Liver (tissue), 9 donors: ENCODE measurements around the gene RTN4R. TPM values are rescaled to one million over a fixed set of nuclear protein-coding genes. Genes with fewer than 3 reads are reported as not detected.

Source experiments
- DNase-seq: peaks from one replicate; pipeline ENCODE4 v3.0.0-alpha.2; 2017; ENCODE audit warnings: low spot score
- H3K27ac ChIP-seq, 2 donors: one replicate each; pipeline ENCODE4 v1.7.0; 2013; ENCODE audit warnings: inconsistent platforms in 2 of 2, low read length in 2 of 2, control low read depth in 1 of 2, low read depth in 1 of 2, mild to moderate bottlenecking in 1 of 2
- H3K27me3 ChIP-seq, 4 donors: one replicate each; pipeline versions ENCODE4 v1.6.1 to v1.7.0; 2013; ENCODE audit warnings: low read length in 3 of 4, inconsistent platforms in 1 of 4, mild to moderate bottlenecking in 1 of 4, moderate library complexity in 1 of 4; ENCODE audit not compliant: control insufficient read depth in 4 of 4, insufficient read depth in 4 of 4
- H3K36me3 ChIP-seq, 4 donors: one replicate each; pipeline versions ENCODE4 v1.6.1 to v1.7.0; 2013; ENCODE audit warnings: low read length in 3 of 4, mild to moderate bottlenecking in 3 of 4, low read depth in 1 of 4, moderate library complexity in 1 of 4; ENCODE audit not compliant: control insufficient read depth in 4 of 4, insufficient read depth in 3 of 4
- H3K4me1 ChIP-seq, 4 donors: one replicate each; pipeline versions ENCODE4 v1.6.1 to v1.7.0; 2013; ENCODE audit warnings: low read length in 3 of 4, mild to moderate bottlenecking in 3 of 4, moderate library complexity in 1 of 4; ENCODE audit not compliant: control insufficient read depth in 4 of 4, insufficient read depth in 4 of 4
- H3K4me3 ChIP-seq, 3 donors: one replicate each; pipeline versions ENCODE4 v1.6.1 to v1.7.0; 2013; ENCODE audit warnings: low read length in 3 of 3, control low read depth in 1 of 3, low read depth in 1 of 3, mild to moderate bottlenecking in 1 of 3
- H3K9ac ChIP-seq, 2 donors: one replicate each; pipeline ENCODE4 v1.7.0; 2013; ENCODE audit warnings: low read length in 2 of 2, mild to moderate bottlenecking in 2 of 2, moderate library complexity in 2 of 2, control low read depth in 1 of 2, low read depth in 1 of 2
- H3K9me3 ChIP-seq, 4 donors: one replicate each; pipeline versions ENCODE4 v1.6.1 to v1.7.0; 2013; ENCODE audit warnings: low read length in 3 of 4; ENCODE audit not compliant: control insufficient read depth in 4 of 4
- ATF3 ChIP-seq: IDR thresholded peaks from 2 replicates; pipeline ENCODE4 v1.6.1; 2016; ENCODE audit warnings: antibody characterized with exemption
- EGR1 ChIP-seq, 2 donors: IDR thresholded peaks; 2 replicates each; pipeline ENCODE4 v1.6.1; 2016 to 2018; ENCODE audit warnings: antibody characterized with exemption in 2 of 2, low read depth in 2 of 2
- FOXA2 ChIP-seq: IDR thresholded peaks from 2 replicates; pipeline ENCODE4 v1.6.1; 2016; ENCODE audit warnings: antibody characterized with exemption
- GABPA ChIP-seq, 2 donors: IDR thresholded peaks in 1 of 2; conservative IDR thresholded peaks in 1 of 2; 2 replicates each; pipeline ENCODE4 v1.6.1; 2016; ENCODE audit warnings: antibody characterized with exemption in 2 of 2, mild to moderate bottlenecking in 1 of 2, moderate library complexity in 1 of 2
- HNF4A ChIP-seq, 2 donors: conservative IDR thresholded peaks; 2 replicates each; pipeline ENCODE4 v1.6.1; 2016; ENCODE audit warnings: antibody characterized with exemption in 2 of 2, mild to moderate bottlenecking in 2 of 2
- JUND ChIP-seq, 2 donors: IDR thresholded peaks; 2 replicates each; pipeline ENCODE4 v1.6.1; 2016; ENCODE audit warnings: antibody characterized with exemption in 2 of 2
- MAX ChIP-seq: IDR thresholded peaks from 2 replicates; pipeline ENCODE4 v1.6.1; 2016; ENCODE audit warnings: antibody characterized with exemption
- NR2F2 ChIP-seq: IDR thresholded peaks from 2 replicates; pipeline ENCODE4 v1.6.1; 2016; ENCODE audit warnings: antibody characterized with exemption
- RAD21 ChIP-seq, 2 donors: IDR thresholded peaks; 2 replicates each; pipeline ENCODE4 v1.6.1; 2016; ENCODE audit warnings: antibody characterized with exemption in 2 of 2, mild to moderate bottlenecking in 2 of 2
- RXRA ChIP-seq, 2 donors: IDR thresholded peaks; 2 replicates each; pipeline ENCODE4 v1.6.1; 2017 to 2018; ENCODE audit warnings: antibody characterized with exemption in 2 of 2, mild to moderate bottlenecking in 1 of 2
- SP1 ChIP-seq: IDR thresholded peaks from 2 replicates; pipeline ENCODE4 v1.6.1; 2018; ENCODE audit warnings: antibody characterized with exemption, mild to moderate bottlenecking
- YY1 ChIP-seq: IDR thresholded peaks from 2 replicates; pipeline ENCODE4 v1.6.1; 2016; ENCODE audit warnings: antibody characterized with exemption, mild to moderate bottlenecking
- ZBTB33 ChIP-seq: IDR thresholded peaks from 2 replicates; pipeline ENCODE4 v1.6.1; 2016; ENCODE audit warnings: antibody characterized with exemption
- WGBS: extraction: QIAGEN DNeasy Blood & Tissue Kit; methylation state at CpG from one replicate; pipeline ENCODE4 v1.1.7; 2013; 5-methylcytosine and 5-hydroxymethylcytosine counted together
- polyA plus RNA-seq, 2 donors: library from polyadenylated mRNA; stranded (reverse) in 1 of 2; unstranded in 1 of 2; fragments of 200-250 nt in 1 of 2; fragments of >200 nt in 1 of 2; fragmentation: Nextera tagmentation in 1 of 2; extraction: Ambion mirVana in 1 of 2; gene quantifications; one replicate each; pipeline versions ENCODE4 v1.2.1 to v1.2.3, GENCODE V29; 2013 to 2015
- total RNA-seq, 2 donors: library from RNA; depleted of rRNA; stranded (reverse); fragments of >200 nt; gene quantifications; one replicate each; pipeline ENCODE4 v1.2.3, GENCODE V29; 2014
- donor health status: healthy.
- donor health status: healthy.
- donor health status: healthy.
- donor health status: healthy.
- donor health status: healthy.

Gene RTN4R
- total and polyA plus RNA-seq, 4 donors, result 0.33 to 10.4 (median 1.1) TPM

GRCh38 chr22:20237480-20238440 lies 30.4 kb downstream of the RTN4R start:
- no peaks in the 10 kb centered on the region for H3K9me3 ChIP-seq
- no peak for TF ChIP-seq ATF3
- TF ChIP-seq YY1, result no peak
- no peak for TF ChIP-seq JUND (IDR thresholded peaks at IDR 0.05)
- TF ChIP-seq GABPA (IDR thresholded peaks at IDR 0.05 in 1 of 2, conservative IDR thresholded peaks at IDR 0.05 in 1 of 2), result no peak
- peak in 1 of 2 donors; percentile 25 for TF ChIP-seq RXRA (IDR thresholded peaks at IDR 0.05)
- no peak for TF ChIP-seq MAX
- H3K27ac ChIP-seq, result no peak overlapping the region
- no peaks in the 10 kb centered on the region for H3K36me3 ChIP-seq
- H3K9ac ChIP-seq, result no peak overlapping the region
- no peak overlapping the region for H3K4me3 ChIP-seq
- 77% methylated on average over 28 of the region's 28 CpGs for WGBS
- DNase-seq, result no peak
- peaks cover 14 to 62% (median 49%) of the 10 kb centered on the region in 4 donors for H3K4me1 ChIP-seq
- no peaks in the 10 kb centered on the region for H3K27me3 ChIP-seq

GRCh38 chr22:20236052-20236717 lies 31.9 kb downstream of the RTN4R start:
- 47% methylated on average over 11 of the region's 11 CpGs for WGBS
- Histone ChIP-seq H3K36me3 (no peaks in the 10 kb centered on the region), H3K4me1 (peaks cover 14 to 51% (median 35%) of the 10 kb centered on the region in 4 donors), H3K9me3 (no peaks in the 10 kb centered on the region), H3K27me3 (no peaks in the 10 kb centered on the region), H3K4me3 (no peak overlapping the region), H3K27ac (peak overlapping the region in 1 of 2 donors; percentile 31), H3K9ac (no peak overlapping the region)
- DNase-seq, result no peak
- TF ChIP-seq RXRA (IDR thresholded peaks at IDR 0.05) (peak; percentile 26 to 75), GABPA (IDR thresholded peaks at IDR 0.05 in 1 of 2, conservative IDR thresholded peaks at IDR 0.05 in 1 of 2) (no peak), ZBTB33 (no peak), JUND (IDR thresholded peaks at IDR 0.05) (no peak), ATF3 (no peak), RAD21 (IDR thresholded peaks at IDR 0.05) (peak in 1 of 2 donors; percentile 10), EGR1 (IDR thresholded peaks at IDR 0.05; ENCODE audit: low read depth in 2 of 2) (no peak), SP1 (no peak), FOXA2 (no peak), HNF4A (conservative IDR thresholded peaks at IDR 0.05) (peak in 1 of 2 donors; percentile 40), NR2F2 (no peak)
